Measurements from ENCODE around the gene MDGA2. TPM values are rescaled to one million over a fixed set of nuclear protein-coding genes. Genes with fewer than 3 reads are reported as not detected.
"Not testable (repeated sequence)": the region's sequence is repeated elsewhere in the genome, so short reads cannot be mapped to it uniquely, and the experiment has no call there.

The MDGA2 gene
- total and polyA plus RNA-seq, 11 donors = 0.12 to 0.26 TPM; not detected in 9

GRCh38 chr14:46940611-46941010 lies 734.8 kb downstream of the MDGA2 start:
- intact Hi-C loops (cut with DNase I) = no loop called here
- no peak for ATAC-seq
- Histone ChIP-seq H3K36me3 (no peaks in the 10 kb centered on the region), H3K27me3 (no peaks in the 10 kb centered on the region), H3K9me3 (peaks cover 0 to 26% (median 8%) of the 10 kb centered on the region in 12 donors), H3K4me1 (no peaks in the 10 kb centered on the region), H3K27ac (no peak overlapping the region), H3K4me3 (no peak overlapping the region)
- 86 to 89% (median 88%) methylated on average over 5 of the region's 5 CpGs for WGBS, 4 donors
- TF ChIP-seq POLR2A (IDR thresholded peaks at IDR 0.05) = no peak
- TF ChIP-seq CTCF (IDR thresholded peaks at IDR 0.05) = no peak
- DNase-seq = no peak

- no peaks in the 10 kb centered on the region for H3K27me3 ChIP-seq
- H3K27ac ChIP-seq = no peak overlapping the region
- ATAC-seq (no peak), DNase-seq (no peak)
- H3K9me3 ChIP-seq = no peaks in the 10 kb centered on the region
- no peaks in the 10 kb centered on the region for H3K36me3 ChIP-seq
- no peak overlapping the region for H3K4me3 ChIP-seq
- TF ChIP-seq POLR2A (IDR thresholded peaks at IDR 0.05) (no peak), CTCF (IDR thresholded peaks at IDR 0.05) (peak in 2 of 12 donors; percentile 20 to 24)
- intact Hi-C loops (cut with DNase I) = no loop called here
- H3K4me1 ChIP-seq = no peaks in the 10 kb centered on the region
- 80 to 88% (median 81%) methylated on average over 3 of the region's 3 CpGs for WGBS, 4 donors
These were observed 754.9 kb downstream of the MDGA2 start for GRCh38 chr14:46920542-46920941.

GRCh38 chr14:46915539-46915938 lies 759.9 kb downstream of the MDGA2 start:
- H3K9me3 ChIP-seq; ATAC-seq; H3K36me3 ChIP-seq; intact Hi-C loops (cut with DNase I); H3K4me1 ChIP-seq; H3K27me3 ChIP-seq; H3K4me3 ChIP-seq; H3K27ac ChIP-seq; DNase-seq: not testable (repeated sequence)
- WGBS, 4 donors = 59 to 77% (median 74%) methylated on average over 4 of the region's 4 CpGs

GRCh38 chr14:46902837-46903236 lies 772.6 kb downstream of the MDGA2 start:
- intact Hi-C loops (cut with DNase I) = no loop called here
- ATAC-seq (no peak), DNase-seq (no peak)
- no peaks in the 10 kb centered on the region for H3K9me3 ChIP-seq
- WGBS, 4 donors = 46 to 61% (median 57%) methylated on average over 6 of the region's 6 CpGs
- no peak for TF ChIP-seq CTCF (IDR thresholded peaks at IDR 0.05)
- no peak for TF ChIP-seq POLR2A (IDR thresholded peaks at IDR 0.05)
- H3K4me1 ChIP-seq = no peaks in the 10 kb centered on the region
- H3K4me3 ChIP-seq = no peak overlapping the region
- H3K27ac ChIP-seq = no peak overlapping the region
- H3K36me3 ChIP-seq = no peaks in the 10 kb centered on the region
- peaks cover 0 to 2% (median 0%) of the 10 kb centered on the region in 9 donors for H3K27me3 ChIP-seq

GRCh38 chr14:46894476-46894875 lies 780.9 kb downstream of the MDGA2 start:
- H3K27ac ChIP-seq = no peak overlapping the region
- no peak for DNase-seq

More at GRCh38 chr14:46894476-46894875, 780.9 kb downstream of the MDGA2 start:
- no peaks in the 10 kb centered on the region for H3K4me1 ChIP-seq
- no peak overlapping the region for H3K4me3 ChIP-seq
- no peaks in the 10 kb centered on the region for H3K27me3 ChIP-seq
- no peak for ATAC-seq
- TF ChIP-seq CTCF (IDR thresholded peaks at IDR 0.05) = no peak
- no peak for TF ChIP-seq POLR2A (IDR thresholded peaks at IDR 0.05)
- H3K9me3 ChIP-seq = no peaks in the 10 kb centered on the region
- intact Hi-C loops (cut with DNase I) = no loop called here
- H3K36me3 ChIP-seq = no peaks in the 10 kb centered on the region

Measured in heart left ventricle (tissue), 16 donors.